ENCODE measurements around the gene IL33. TPM values are rescaled to one million over a fixed set of nuclear protein-coding genes. Genes with fewer than 3 reads are reported as not detected.
A peak's percentile ranks its signal among the peaks of the same experiment; 100 is the strongest.

Gene IL33
- total RNA-seq, 1 donor = under 0.01 TPM

DNA sequence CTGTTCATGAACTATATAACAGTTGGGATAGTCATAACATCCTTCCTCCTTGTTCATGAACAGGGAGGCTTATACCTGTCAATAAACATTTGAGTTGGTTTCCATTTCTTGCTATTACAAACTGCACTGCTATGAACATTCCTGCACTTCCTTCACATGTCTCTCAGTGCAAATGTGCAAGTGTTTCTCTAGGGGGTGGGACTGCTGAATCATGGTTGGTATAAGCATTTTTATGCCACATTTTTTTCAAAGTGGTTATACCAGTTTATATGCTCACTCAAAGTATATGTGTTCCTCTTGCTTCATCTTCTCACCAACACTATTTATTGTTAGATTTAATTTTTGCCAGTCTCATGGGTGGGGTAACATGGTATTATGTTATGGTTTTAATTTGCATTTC lies 86.8 kb downstream of the IL33 start:
- TF ChIP-seq, protein P1, sequence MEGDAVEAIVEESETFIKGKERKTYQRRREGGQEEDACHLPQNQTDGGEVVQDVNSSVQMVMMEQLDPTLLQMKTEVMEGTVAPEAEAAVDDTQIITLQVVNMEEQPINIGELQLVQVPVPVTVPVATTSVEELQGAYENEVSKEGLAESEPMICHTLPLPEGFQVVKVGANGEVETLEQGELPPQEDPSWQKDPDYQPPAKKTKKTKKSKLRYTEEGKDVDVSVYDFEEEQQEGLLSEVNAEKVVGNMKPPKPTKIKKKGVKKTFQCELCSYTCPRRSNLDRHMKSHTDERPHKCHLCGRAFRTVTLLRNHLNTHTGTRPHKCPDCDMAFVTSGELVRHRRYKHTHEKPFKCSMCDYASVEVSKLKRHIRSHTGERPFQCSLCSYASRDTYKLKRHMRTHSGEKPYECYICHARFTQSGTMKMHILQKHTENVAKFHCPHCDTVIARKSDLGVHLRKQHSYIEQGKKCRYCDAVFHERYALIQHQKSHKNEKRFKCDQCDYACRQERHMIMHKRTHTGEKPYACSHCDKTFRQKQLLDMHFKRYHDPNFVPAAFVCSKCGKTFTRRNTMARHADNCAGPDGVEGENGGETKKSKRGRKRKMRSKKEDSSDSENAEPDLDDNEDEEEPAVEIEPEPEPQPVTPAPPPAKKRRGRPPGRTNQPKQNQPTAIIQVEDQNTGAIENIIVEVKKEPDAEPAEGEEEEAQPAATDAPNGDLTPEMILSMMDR (IDR thresholded peaks at IDR 0.05; ENCODE audit: extremely low read depth, low read depth, low read length) = no peak
- no peak for DNase-seq (ENCODE audit: insufficient read length, low spot score, missing footprints)
- no peak overlapping the region for H3K27ac ChIP-seq (ENCODE audit: low read depth, low read length)
- no peaks in the 10 kb centered on the region for H3K4me1 ChIP-seq (ENCODE audit: insufficient read depth, low read length)
- H3K79me2 ChIP-seq (ENCODE audit: insufficient read depth, low read length) = no peaks in the 10 kb centered on the region
- no peaks in the 10 kb centered on the region for H3K27me3 ChIP-seq (ENCODE audit: insufficient read depth, low read length)
- no peaks in the 10 kb centered on the region for H3K36me3 ChIP-seq (ENCODE audit: insufficient read depth, low read length)
- no peak overlapping the region for H3K4me3 ChIP-seq (ENCODE audit: insufficient read depth, low read length)
- H2AFZ ChIP-seq (ENCODE audit: low read length) = no peak overlapping the region
- H4K20me1 ChIP-seq (ENCODE audit: insufficient read depth, low read length) = no peaks in the 10 kb centered on the region
- H3K4me2 ChIP-seq (ENCODE audit: insufficient read depth, low read length) = no peak overlapping the region
- no peaks in the 10 kb centered on the region for H3K9me3 ChIP-seq (ENCODE audit: low read depth, low read length)

DNA sequence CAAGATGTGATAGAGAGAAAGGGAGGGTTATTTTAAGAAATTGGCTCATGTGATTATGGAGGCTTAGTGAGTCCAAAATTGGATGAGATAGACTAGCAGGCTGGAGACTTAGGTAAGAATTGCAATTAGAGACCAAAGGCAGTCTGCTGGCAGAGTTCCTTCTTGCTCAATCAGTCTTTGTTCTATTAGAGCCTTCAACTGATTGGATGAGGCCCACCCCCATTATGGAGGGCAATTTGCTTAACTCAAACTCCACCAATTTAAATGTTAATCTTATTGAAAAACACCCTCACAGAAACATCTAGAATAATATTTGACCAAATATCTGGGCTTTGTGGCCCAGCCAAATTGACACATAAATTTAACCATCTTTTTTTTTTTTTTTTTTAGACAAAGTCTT lies 88.6 kb downstream of the IL33 start:
- Histone ChIP-seq H3K36me3 (ENCODE audit: insufficient read depth, low read length) (no peaks in the 10 kb centered on the region), H3K4me3 (ENCODE audit: insufficient read depth, low read length) (no peak overlapping the region), H3K27ac (ENCODE audit: low read depth, low read length) (no peak overlapping the region), H4K20me1 (ENCODE audit: insufficient read depth, low read length) (no peaks in the 10 kb centered on the region), H3K4me1 (ENCODE audit: insufficient read depth, low read length) (no peaks in the 10 kb centered on the region), H3K79me2 (ENCODE audit: insufficient read depth, low read length) (no peaks in the 10 kb centered on the region), H2AFZ (ENCODE audit: low read length) (no peak overlapping the region), H3K27me3 (ENCODE audit: insufficient read depth, low read length) (peaks cover 5% of the 10 kb centered on the region), H3K9me3 (ENCODE audit: low read depth, low read length) (no peaks in the 10 kb centered on the region), H3K4me2 (ENCODE audit: insufficient read depth, low read length) (no peak overlapping the region)
- TF ChIP-seq, protein P1 (IDR thresholded peaks at IDR 0.05; ENCODE audit: extremely low read depth, low read depth, low read length) = no peak
- no peak for DNase-seq (ENCODE audit: insufficient read length, low spot score, missing footprints)

DNA sequence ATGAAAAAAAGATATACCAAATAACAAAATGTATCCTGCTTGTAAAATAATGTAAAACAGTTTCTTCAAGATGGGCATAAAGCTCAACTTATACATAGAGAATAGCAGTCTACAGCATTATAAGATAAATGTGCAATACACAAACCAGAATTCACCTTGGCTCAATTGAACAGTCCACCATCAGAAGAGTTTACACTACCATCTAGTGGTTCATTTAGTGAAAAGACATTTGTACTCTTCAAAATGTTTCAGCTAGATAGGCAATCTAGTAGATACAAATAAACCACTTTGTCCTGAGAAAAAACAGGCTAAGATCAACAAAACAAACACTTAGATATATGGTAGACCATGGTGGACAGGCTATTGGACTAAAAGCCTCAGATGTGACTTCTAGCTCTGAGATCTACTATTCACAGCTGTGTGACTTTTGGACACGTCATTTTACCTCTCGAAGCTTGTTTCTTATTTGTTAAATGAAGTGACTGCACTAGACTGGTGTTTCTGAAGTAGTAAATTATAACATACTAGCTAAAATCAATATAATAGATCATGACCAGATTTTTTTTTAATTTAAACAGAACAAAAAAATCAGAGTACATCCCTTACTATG lies 90.5 kb downstream of the IL33 start:
- H3K27me3 ChIP-seq (ENCODE audit: insufficient read depth, low read length) = peaks cover 5% of the 10 kb centered on the region
- H3K9me3 ChIP-seq (ENCODE audit: low read depth, low read length) = no peaks in the 10 kb centered on the region
- no peaks in the 10 kb centered on the region for H4K20me1 ChIP-seq (ENCODE audit: insufficient read depth, low read length)
- H2AFZ ChIP-seq (ENCODE audit: low read length) = no peak overlapping the region
- DNase-seq (ENCODE audit: insufficient read length, low spot score, missing footprints) = peak; percentile 84
- H3K79me2 ChIP-seq (ENCODE audit: insufficient read depth, low read length) = no peaks in the 10 kb centered on the region
- no peak overlapping the region for H3K27ac ChIP-seq (ENCODE audit: low read depth, low read length)
- TF ChIP-seq, protein P1 (IDR thresholded peaks at IDR 0.05; ENCODE audit: extremely low read depth, low read depth, low read length) = peak; percentile 49
- no peaks in the 10 kb centered on the region for H3K36me3 ChIP-seq (ENCODE audit: insufficient read depth, low read length)
- no peaks in the 10 kb centered on the region for H3K4me1 ChIP-seq (ENCODE audit: insufficient read depth, low read length)
- no peak overlapping the region for H3K4me3 ChIP-seq (ENCODE audit: insufficient read depth, low read length)
- no peak overlapping the region for H3K4me2 ChIP-seq (ENCODE audit: insufficient read depth, low read length)

Other genes starting within 250 kb of the IL33 start
- gene RANBP6, start 200.2 kb upstream of the IL33 start, total RNA-seq = 19.7 and 19.9 TPM in 2 replicates
- gene TPD52L3, start 112.6 kb downstream of the IL33 start, total RNA-seq = not detected in 2 replicates
- gene UHRF2, start 197.4 kb downstream of the IL33 start, total RNA-seq = 81.3 and 84.3 TPM in 2 replicates